Subcutaneous abdominal adipose tissue (tissue), 5 donors: ENCODE data around the gene USP38.
"Not testable (repeated sequence)": the region's sequence is repeated elsewhere in the genome, so short reads cannot be mapped to it uniquely, and the experiment has no call there.

Experiments
- H3K27ac ChIP-seq: one replicate; pipeline ENCODE4 v1.7.0; 2013; ENCODE audit warnings: low read depth, mild to moderate bottlenecking, inconsistent platforms, low read length, moderate library complexity
- H3K27me3 ChIP-seq, 5 donors: one replicate each; pipeline ENCODE4 v1.7.0; 2013; ENCODE audit warnings: low read length in 5 of 5, inconsistent platforms in 1 of 5; ENCODE audit not compliant: control insufficient read depth in 5 of 5, insufficient read depth in 4 of 5
- H3K36me3 ChIP-seq, 5 donors: one replicate each; pipeline ENCODE4 v1.7.0; 2013; ENCODE audit warnings: low read length in 5 of 5; ENCODE audit not compliant: control insufficient read depth in 5 of 5, insufficient read depth in 5 of 5
- H3K4me1 ChIP-seq, 5 donors: one replicate each; pipeline ENCODE4 v1.7.0; 2013; ENCODE audit warnings: low read length in 5 of 5, mild to moderate bottlenecking in 3 of 5, moderate library complexity in 1 of 5; ENCODE audit not compliant: control insufficient read depth in 5 of 5, insufficient read depth in 5 of 5
- H3K4me3 ChIP-seq, 5 donors: one replicate each; pipeline ENCODE4 v1.7.0; 2013; ENCODE audit warnings: low read length in 5 of 5, low read depth in 1 of 5
- H3K9ac ChIP-seq, 5 donors: one replicate each; pipeline ENCODE4 v1.7.0; 2013; ENCODE audit warnings: low read length in 5 of 5, mild to moderate bottlenecking in 4 of 5, moderate library complexity in 3 of 5
- H3K9me3 ChIP-seq, 5 donors: one replicate each; pipeline ENCODE4 v1.7.0; 2013; ENCODE audit warnings: low read length in 5 of 5; ENCODE audit not compliant: control insufficient read depth in 5 of 5
- donor health status: healthy.
- donor health status: healthy.
- donor health status: healthy.
- donor health status: healthy.
- donor health status: healthy.

USP38 gene

GRCh38 chr4:143184503-143185252 is at the start of gene USP38:
USP38 (plus strand) TSS chr4:143184917; CDS start chr4:143185451, 534 bp downstream.
- Histone ChIP-seq H3K4me3 (peak within 1 kb of the TSS; percentile 89 to 98 (median 91)), H3K36me3 (peaks cover 0 to 8% (median 0%) of the 10 kb centered on the region in 5 donors), H3K9me3 (no peaks in the 10 kb centered on the region), H3K27me3 (no peaks in the 10 kb centered on the region), H3K27ac (peak within 1 kb of the TSS; percentile 97), H3K4me1 (peaks cover 0 to 54% (median 45%) of the 10 kb centered on the region in 5 donors), H3K9ac (peak within 1 kb of the TSS; percentile 95 to 99 (median 97))

GRCh38 chr4:143135358-143135757 is 49.4 kb upstream of the USP38 start:
- H3K27ac ChIP-seq = no peak overlapping the region
- no peaks in the 10 kb centered on the region for H3K9me3 ChIP-seq
- no peak overlapping the region for H3K4me3 ChIP-seq
- H3K27me3 ChIP-seq = no peaks in the 10 kb centered on the region
- no peak overlapping the region for H3K9ac ChIP-seq
- no peaks in the 10 kb centered on the region for H3K36me3 ChIP-seq
- H3K4me1 ChIP-seq = no peaks in the 10 kb centered on the region

- Histone ChIP-seq H3K9me3 (peaks cover 0 to 3% (median 0%) of the 10 kb centered on the region in 5 donors), H3K9ac (no peak overlapping the region), H3K36me3 (no peaks in the 10 kb centered on the region), H3K4me3 (no peak overlapping the region), H3K4me1 (no peaks in the 10 kb centered on the region), H3K27ac (no peak overlapping the region), H3K27me3 (no peaks in the 10 kb centered on the region)
These were observed 44.0 kb upstream of the USP38 start for GRCh38 chr4:143140696-143141095.

- no peak overlapping the region for H3K27ac ChIP-seq
- H3K9me3 ChIP-seq = peaks cover 12 to 54% (median 28%) of the 10 kb centered on the region in 5 donors
- no peaks in the 10 kb centered on the region for H3K4me1 ChIP-seq
- no peak overlapping the region for H3K4me3 ChIP-seq
- H3K9ac ChIP-seq = no peak overlapping the region
- H3K27me3 ChIP-seq = no peaks in the 10 kb centered on the region
- H3K36me3 ChIP-seq = no peaks in the 10 kb centered on the region
These were observed 36.2 kb upstream of the USP38 start for GRCh38 chr4:143148521-143148920.

- H3K4me1 ChIP-seq = no peaks in the 10 kb centered on the region
- no peaks in the 10 kb centered on the region for H3K36me3 ChIP-seq
- peaks cover 5 to 27% (median 15%) of the 10 kb centered on the region in 5 donors for H3K9me3 ChIP-seq
- H3K4me3 ChIP-seq = no peak overlapping the region
- no peak overlapping the region for H3K27ac ChIP-seq
- H3K27me3 ChIP-seq = no peaks in the 10 kb centered on the region
- no peak overlapping the region for H3K9ac ChIP-seq
These were observed 27.9 kb upstream of the USP38 start for GRCh38 chr4:143156853-143157252.

GRCh38 chr4:143163614-143164013 is 21.1 kb upstream of the USP38 start:
- Histone ChIP-seq H3K27ac (no peak overlapping the region), H3K27me3 (no peaks in the 10 kb centered on the region)

GRCh38 chr4:143166722-143167121 is 18.0 kb upstream of the USP38 start:
- H3K4me1 ChIP-seq, H3K27ac ChIP-seq, H3K4me3 ChIP-seq, H3K9ac ChIP-seq, H3K27me3 ChIP-seq, H3K9me3 ChIP-seq, H3K36me3 ChIP-seq: not testable (repeated sequence)

More at GRCh38 chr4:143163614-143164013, 21.1 kb upstream of the USP38 start:
- H3K4me3 ChIP-seq = no peak overlapping the region
- H3K36me3 ChIP-seq = no peaks in the 10 kb centered on the region
- peaks cover 0 to 9% (median 3%) of the 10 kb centered on the region in 5 donors for H3K9me3 ChIP-seq
- H3K9ac ChIP-seq = no peak overlapping the region
- no peaks in the 10 kb centered on the region for H3K4me1 ChIP-seq

- no peak overlapping the region for H3K9ac ChIP-seq
These were observed 5.8 kb upstream of the USP38 start for GRCh38 chr4:143178923-143179322.

GRCh38 chr4:143183513-143184216 is 1.1 kb upstream of the USP38 start:
- no peaks in the 10 kb centered on the region for H3K9me3 ChIP-seq
- H3K27ac ChIP-seq = peak overlapping the region; percentile 97
- peaks cover 0 to 46% (median 37%) of the 10 kb centered on the region in 5 donors for H3K4me1 ChIP-seq
- H3K36me3 ChIP-seq = peaks cover 0 to 2% (median 0%) of the 10 kb centered on the region in 5 donors
- H3K9ac ChIP-seq = peak overlapping the region; percentile 69 to 91 (median 86)
- peak overlapping the region; percentile 73 to 98 (median 89) for H3K4me3 ChIP-seq
- H3K27me3 ChIP-seq = no peaks in the 10 kb centered on the region

More at GRCh38 chr4:143178923-143179322, 5.8 kb upstream of the USP38 start:
- no peaks in the 10 kb centered on the region for H3K36me3 ChIP-seq
- no peak overlapping the region for H3K4me3 ChIP-seq
- H3K27ac ChIP-seq = no peak overlapping the region
- H3K9me3 ChIP-seq = peaks cover 6 to 13% (median 9%) of the 10 kb centered on the region in 5 donors
- peaks cover 0 to 6% (median 5%) of the 10 kb centered on the region in 5 donors for H3K4me1 ChIP-seq
- H3K27me3 ChIP-seq = no peaks in the 10 kb centered on the region

GRCh38 chr4:143184217-143184502 is 557 bp upstream of the USP38 start:
- Histone ChIP-seq H3K4me1 (peaks cover 0 to 49% (median 42%) of the 10 kb centered on the region in 5 donors), H3K36me3 (peaks cover 0 to 6% (median 0%) of the 10 kb centered on the region in 5 donors), H3K9ac (peak overlapping the region; percentile 69 to 91 (median 86)), H3K4me3 (peak overlapping the region; percentile 73 to 98 (median 89)), H3K27ac (peak overlapping the region; percentile 97), H3K9me3 (no peaks in the 10 kb centered on the region), H3K27me3 (no peaks in the 10 kb centered on the region)
